Fibroblast of the conjunctiva (primary cell): ENCODE data around the gene GAS1.

Source experiments
- DNase-seq: peaks from one replicate; pipeline ENCODE4 v3.0.0-alpha.2; 2010; ENCODE audit warnings: low read depth

GAS1 gene

GRCh38 chr9:86947146-86948073 lies at the start of gene GAS1:
TSS of gene GAS1 (minus strand) at chr9:86947506. CDS start at chr9:86946779, 727 bp downstream.
- peak; percentile 99 for DNase-seq

- DNase-seq: no peak
Observed at GRCh38 chr9:86994231-86994630, 46.9 kb upstream of the GAS1 start.

GRCh38 chr9:86993830-86994229 lies 46.5 kb upstream of the GAS1 start:
- no peak for DNase-seq

- no peak for DNase-seq
Observed at GRCh38 chr9:86991077-86991476, 43.8 kb upstream of the GAS1 start.

- peak; percentile 75 for DNase-seq
Observed at GRCh38 chr9:86990290-86990689, 43.0 kb upstream of the GAS1 start.

- no peak for DNase-seq
Observed at GRCh38 chr9:86987900-86988299, 40.6 kb upstream of the GAS1 start.

- no peak for DNase-seq
Observed at GRCh38 chr9:86985132-86985647, 37.9 kb upstream of the GAS1 start.

GRCh38 chr9:86983620-86984259 lies 36.4 kb upstream of the GAS1 start:
- DNase-seq: peak; percentile 98

- DNase-seq: no peak
Observed at GRCh38 chr9:86983249-86983619, 35.9 kb upstream of the GAS1 start.

GRCh38 chr9:86980802-86981201 lies 33.5 kb upstream of the GAS1 start:
- DNase-seq: no peak

- no peak for DNase-seq
Observed at GRCh38 chr9:86979657-86980056, 32.4 kb upstream of the GAS1 start.

- peak; percentile 71 for DNase-seq
Observed at GRCh38 chr9:86978922-86979474, 31.7 kb upstream of the GAS1 start.

- no peak for DNase-seq
Observed at GRCh38 chr9:86978413-86978812, 31.1 kb upstream of the GAS1 start.

- DNase-seq: no peak
Observed at GRCh38 chr9:86977205-86977835, 30.0 kb upstream of the GAS1 start.

- no peak for DNase-seq
Observed at GRCh38 chr9:86975606-86976005, 28.3 kb upstream of the GAS1 start.

GRCh38 chr9:86975036-86975435 lies 27.7 kb upstream of the GAS1 start:
- DNase-seq: no peak

GRCh38 chr9:86974421-86974820 lies 27.1 kb upstream of the GAS1 start:
- DNase-seq: no peak

GRCh38 chr9:86971742-86972141 lies 24.4 kb upstream of the GAS1 start:
- DNase-seq: no peak

- no peak for DNase-seq
Observed at GRCh38 chr9:86968258-86968920, 21.1 kb upstream of the GAS1 start.

GRCh38 chr9:86966852-86967511 lies 19.7 kb upstream of the GAS1 start:
- no peak for DNase-seq
